T1000 (cell line): ENCODE results near the gene MTSS2.
"Not testable (repeated sequence)": the region's sequence is repeated elsewhere in the genome, so short reads cannot be mapped to it uniquely, and the experiment has no call there.

Experiments
- DNase-seq: peaks from one replicate; lab custom pipeline; 2025; ENCODE audit warnings: mixed read lengths; lab: John Stamatoyannopoulos, UW

MTSS2 gene

GRCh38 chr16:70674221-70675014, 11.4 kb downstream of the MTSS2 start:
- no peak for DNase-seq

GRCh38 chr16:70670938-70671337, 14.9 kb downstream of the MTSS2 start:
- not testable (repeated sequence) for DNase-seq

GRCh38 chr16:70670175-70670574, 15.7 kb downstream of the MTSS2 start:
- DNase-seq: no peak

GRCh38 chr16:70665806-70666735, 19.8 kb downstream of the MTSS2 start:
- no peak for DNase-seq

GRCh38 chr16:70665113-70665694, 20.6 kb downstream of the MTSS2 start:
- DNase-seq: no peak

GRCh38 chr16:70664325-70665112, 21.3 kb downstream of the MTSS2 start:
- no peak for DNase-seq

DNA sequence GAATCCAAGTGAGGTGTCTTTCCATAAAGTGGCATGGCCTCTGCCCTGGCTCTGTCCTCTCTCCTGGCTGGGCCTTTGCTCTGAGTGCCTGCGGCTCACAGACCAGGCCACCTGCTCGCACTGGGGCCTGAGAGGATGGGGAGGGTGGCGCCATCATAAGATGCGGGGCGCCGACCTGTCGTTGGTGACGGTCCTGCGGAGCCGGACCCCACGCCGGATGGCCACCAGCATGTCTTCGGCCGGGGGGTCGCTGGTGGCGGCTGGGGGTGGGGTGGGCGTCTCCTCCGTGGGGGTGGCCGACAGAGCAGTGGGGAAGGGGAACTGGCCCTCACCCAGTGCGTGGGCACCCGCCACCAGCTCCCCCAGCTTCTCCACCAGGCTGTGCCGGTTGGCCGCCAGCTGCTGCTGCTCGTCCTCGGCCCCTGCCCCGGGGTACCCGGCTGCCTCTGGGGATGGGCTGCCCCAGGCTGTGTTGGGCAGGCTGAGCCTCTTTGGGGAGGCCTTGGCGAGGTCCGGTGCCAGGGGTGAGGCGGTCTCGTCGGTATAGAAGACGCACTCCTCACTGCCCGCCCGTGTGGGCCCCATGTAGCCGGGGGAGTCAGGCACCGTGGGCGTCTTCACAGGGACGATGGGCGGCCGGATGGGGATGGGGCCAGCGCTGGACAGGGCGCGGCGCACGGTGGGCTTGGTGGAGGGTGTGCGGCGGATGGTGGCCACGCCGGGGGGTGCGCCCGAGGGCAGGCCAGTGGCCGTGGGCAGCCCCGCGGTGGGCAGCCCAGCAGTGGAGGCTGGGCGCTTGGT, 22.1 kb downstream of the MTSS2 start:
- DNase-seq: no peak

GRCh38 chr16:70662991-70663523, 22.8 kb downstream of the MTSS2 start:
- no peak for DNase-seq

DNA sequence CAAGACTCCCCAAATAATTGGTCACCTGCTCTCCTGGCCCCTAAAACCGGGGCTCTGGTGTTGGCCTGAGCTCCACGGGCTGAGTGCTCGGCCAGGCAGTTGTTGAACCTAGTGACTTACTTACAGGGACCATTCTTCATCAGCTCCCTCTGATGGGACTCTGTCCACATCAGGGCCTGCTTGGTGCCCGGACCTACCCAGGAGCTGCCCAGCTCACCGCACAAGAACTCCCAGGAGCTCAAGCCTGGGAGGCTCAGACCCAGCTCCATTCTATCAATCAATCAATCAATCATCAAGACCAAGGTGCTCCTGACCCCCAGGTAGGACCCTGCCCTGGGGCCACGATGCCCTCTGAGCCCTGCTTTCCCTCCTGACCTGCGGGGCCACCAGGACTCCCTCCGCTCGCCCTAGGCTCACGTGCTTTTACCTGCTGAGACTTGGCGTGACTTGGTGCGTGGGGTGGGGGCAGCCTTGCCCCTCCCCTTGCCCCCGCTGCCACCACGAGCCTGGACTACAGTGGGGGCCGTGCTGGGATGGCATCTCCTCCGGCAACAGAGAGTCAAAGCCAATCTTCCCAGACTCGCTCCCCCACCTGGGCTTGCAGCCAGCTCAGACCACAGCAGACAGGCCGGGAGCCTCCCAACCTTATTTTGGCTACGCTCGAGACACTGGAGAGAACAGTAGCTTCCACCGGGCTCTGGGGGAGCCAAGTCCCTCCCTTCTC, 23.8 kb downstream of the MTSS2 start:
- no peak for DNase-seq

- no peak for DNase-seq
These were observed 24.3 kb downstream of the MTSS2 start for GRCh38 chr16:70661534-70661917.

DNA sequence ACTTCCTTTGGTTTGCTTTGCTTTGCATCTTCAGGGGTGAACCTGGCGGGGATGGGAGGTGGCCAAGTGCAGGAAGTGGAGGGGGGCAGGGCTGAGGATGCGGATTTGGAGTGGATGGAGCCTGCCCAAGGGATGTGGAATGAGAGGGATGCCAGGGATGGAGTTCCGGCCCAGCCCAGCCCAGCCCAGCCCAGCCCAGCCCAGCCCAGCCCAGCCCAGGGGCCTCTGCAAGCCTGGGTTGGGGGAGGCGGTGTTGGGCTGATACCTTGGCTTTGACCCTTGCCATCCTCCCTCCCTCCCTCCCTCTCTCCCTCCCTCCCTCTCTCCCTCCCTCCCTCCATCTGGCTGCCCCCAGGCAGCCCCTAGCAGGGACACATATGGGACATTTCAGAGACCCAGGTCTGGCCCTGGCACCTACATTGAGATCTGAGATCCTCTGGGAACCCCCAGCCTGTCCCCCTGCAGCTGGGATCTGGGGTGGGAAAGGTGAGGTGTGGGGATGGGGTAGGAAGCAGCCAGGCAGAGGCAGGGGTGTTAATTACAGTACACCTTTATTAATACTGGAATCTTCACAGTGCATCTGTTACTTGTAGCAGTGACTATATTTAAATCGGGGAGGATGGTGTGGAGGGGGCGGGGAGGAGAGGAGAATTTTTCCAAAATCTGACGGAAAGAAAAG, 25.0 kb downstream of the MTSS2 start:
- DNase-seq: no peak

DNA sequence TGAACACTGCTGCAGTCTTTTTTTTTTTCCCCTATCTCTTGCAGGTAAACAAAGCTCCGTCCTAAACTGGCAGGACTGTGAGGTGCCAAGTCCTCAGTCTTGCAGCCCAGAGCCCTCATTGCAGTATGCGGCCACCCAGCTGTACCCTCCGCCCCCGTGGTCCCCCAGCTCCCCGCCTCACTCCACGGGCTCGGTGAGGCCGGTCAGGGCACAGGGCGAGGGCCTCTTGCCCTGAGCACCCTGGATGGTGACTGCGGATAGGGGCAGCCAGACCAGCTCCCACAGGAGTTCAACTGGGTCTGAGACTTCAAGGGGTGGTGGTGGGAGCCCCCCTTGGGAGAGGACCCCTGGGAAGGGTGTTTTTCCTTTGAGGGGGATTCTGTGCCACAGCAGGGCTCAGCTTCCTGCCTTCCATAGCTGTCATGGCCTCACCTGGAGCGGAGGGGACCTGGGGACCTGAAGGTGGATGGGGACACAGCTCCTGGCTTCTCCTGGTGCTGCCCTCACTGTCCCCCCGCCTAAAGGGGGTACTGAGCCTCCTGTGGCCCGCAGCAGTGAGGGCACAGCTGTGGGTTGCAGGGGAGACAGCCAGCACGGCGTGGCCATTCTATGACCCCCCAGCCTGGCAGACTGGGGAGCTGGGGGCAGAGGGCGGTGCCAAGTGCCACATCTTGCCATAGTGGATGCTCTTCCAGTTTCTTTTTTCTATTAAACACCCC, 25.7 kb downstream of the MTSS2 start:
- DNase-seq: no peak

GRCh38 chr16:70659546-70659945, 26.3 kb downstream of the MTSS2 start:
- no peak for DNase-seq

DNA sequence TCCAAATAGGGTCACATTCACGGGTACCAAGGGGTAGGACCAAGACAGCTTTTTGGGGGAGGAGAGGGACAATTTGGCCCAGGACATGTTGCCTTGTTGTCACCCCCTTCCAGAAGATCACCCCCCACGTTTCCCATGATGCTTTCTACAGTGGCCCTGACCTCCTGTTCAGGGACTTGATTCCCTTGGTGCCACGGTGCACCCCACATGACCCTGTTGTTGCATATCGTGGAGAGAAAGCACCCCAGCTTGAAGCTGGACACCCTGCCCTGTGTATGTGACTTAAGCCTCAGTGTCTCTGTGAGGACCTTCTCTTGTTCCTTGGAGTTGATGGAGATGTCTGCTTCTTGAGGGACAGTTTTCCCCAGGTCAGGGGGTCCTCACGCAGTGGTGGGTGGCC, 26.9 kb downstream of the MTSS2 start:
- DNase-seq: no peak

DNA sequence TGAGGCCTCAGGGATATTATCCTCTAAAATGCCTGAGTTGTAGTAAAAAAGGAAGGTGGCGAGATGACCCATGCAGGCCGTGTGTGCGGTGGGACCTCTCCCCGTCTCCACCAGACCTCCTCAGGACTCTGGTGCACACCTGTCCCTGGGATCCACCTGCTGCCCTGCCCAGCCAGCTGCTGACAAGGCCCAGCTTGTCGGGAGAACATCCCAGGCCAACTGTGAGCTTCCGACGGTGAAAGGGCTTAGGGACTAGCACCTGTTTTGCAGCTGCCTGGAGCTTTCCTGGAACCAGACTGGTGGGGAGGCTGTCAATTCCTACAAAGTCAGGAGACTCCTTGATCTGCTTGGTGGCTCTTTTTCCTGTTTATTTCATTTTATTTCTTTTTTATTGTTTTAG, 27.9 kb downstream of the MTSS2 start:
- no peak for DNase-seq

GRCh38 chr16:70656712-70657263, 29.1 kb downstream of the MTSS2 start:
- no peak for DNase-seq

DNA sequence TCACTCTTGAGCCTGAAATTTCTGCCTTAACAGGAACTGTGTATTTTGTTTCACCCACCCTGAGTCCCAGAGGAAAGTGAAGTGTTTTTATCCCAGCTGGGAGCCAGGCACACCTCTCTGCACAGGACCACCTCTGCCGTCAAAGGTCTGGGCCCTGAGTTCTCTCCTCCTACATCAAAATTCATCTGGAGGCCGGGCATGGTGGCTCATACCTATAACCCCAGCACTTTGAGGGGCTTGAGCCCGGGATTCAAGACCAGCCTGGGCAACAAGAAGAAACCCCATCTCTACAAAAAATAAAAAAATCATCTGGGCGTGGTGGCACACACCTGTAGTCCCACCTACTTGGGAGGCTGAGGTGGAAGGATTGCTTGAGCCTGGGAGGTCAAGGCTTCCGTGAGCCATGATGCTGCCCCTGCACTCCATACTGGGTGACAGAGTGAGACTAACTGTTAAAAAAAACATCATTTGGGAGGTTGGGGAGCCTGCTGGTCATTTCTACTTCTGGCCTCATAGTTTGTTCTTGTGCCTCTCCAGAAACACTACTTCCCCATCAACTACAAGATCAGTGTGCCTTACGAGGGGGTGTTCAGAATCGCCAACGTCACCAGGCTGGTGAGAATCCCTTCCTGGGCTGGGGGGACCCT, 29.7 kb downstream of the MTSS2 start:
- DNase-seq: no peak
